ENCODE data around the gene NTSR1.

The NTSR1 gene

GRCh38 chr20:62745279-62745951 is 36.8 kb downstream of the NTSR1 start:
- no peak for DNase-seq (ENCODE audit: low read depth)
- no peak overlapping the region for H3K4me3 ChIP-seq (ENCODE audit: low read depth, low read length)

GRCh38 chr20:62745952-62746288 is 37.3 kb downstream of the NTSR1 start:
- no peak for DNase-seq (ENCODE audit: low read depth)
- no peak overlapping the region for H3K4me3 ChIP-seq (ENCODE audit: low read depth, low read length)

- H3K4me3 ChIP-seq (ENCODE audit: low read depth, low read length) = no peak overlapping the region
- no peak for DNase-seq (ENCODE audit: low read depth)
These were observed 39.7 kb downstream of the NTSR1 start for GRCh38 chr20:62748311-62748710.

GRCh38 chr20:62749851-62750445 is 41.3 kb downstream of the NTSR1 start:
- H3K4me3 ChIP-seq (ENCODE audit: low read depth, low read length) = no peak overlapping the region
- no peak for DNase-seq (ENCODE audit: low read depth)

- no peak for DNase-seq (ENCODE audit: low read depth)
- no peak overlapping the region for H3K4me3 ChIP-seq (ENCODE audit: low read depth, low read length)
These were observed 43.0 kb downstream of the NTSR1 start for GRCh38 chr20:62751551-62752150.

GRCh38 chr20:62752181-62752670 is 43.6 kb downstream of the NTSR1 start:
- DNase-seq (ENCODE audit: low read depth) = no peak
- H3K4me3 ChIP-seq (ENCODE audit: low read depth, low read length) = no peak overlapping the region

- DNase-seq (ENCODE audit: low read depth) = no peak
- H3K4me3 ChIP-seq (ENCODE audit: low read depth, low read length) = no peak overlapping the region
These were observed 44.2 kb downstream of the NTSR1 start for GRCh38 chr20:62752671-62753501.

GRCh38 chr20:62753626-62754025 is 45.0 kb downstream of the NTSR1 start:
- no peak overlapping the region for H3K4me3 ChIP-seq (ENCODE audit: low read depth, low read length)
- no peak for DNase-seq (ENCODE audit: low read depth)

- no peak overlapping the region for H3K4me3 ChIP-seq (ENCODE audit: low read depth, low read length)
These were observed 45.7 kb downstream of the NTSR1 start for GRCh38 chr20:62754122-62754990.

GRCh38 chr20:62754991-62755356 is 46.3 kb downstream of the NTSR1 start:
- H3K4me3 ChIP-seq (ENCODE audit: low read depth, low read length) = no peak overlapping the region
- no peak for DNase-seq (ENCODE audit: low read depth)

More at GRCh38 chr20:62754122-62754990, 45.7 kb downstream of the NTSR1 start:
- DNase-seq (ENCODE audit: low read depth) = no peak

- H3K4me3 ChIP-seq (ENCODE audit: low read depth, low read length) = no peak overlapping the region
- DNase-seq (ENCODE audit: low read depth) = no peak
These were observed 47.4 kb downstream of the NTSR1 start for GRCh38 chr20:62755817-62756724.

- DNase-seq (ENCODE audit: low read depth) = no peak
- H3K4me3 ChIP-seq (ENCODE audit: low read depth, low read length) = no peak overlapping the region
These were observed 49.7 kb downstream of the NTSR1 start for GRCh38 chr20:62758226-62758912.

- H3K4me3 ChIP-seq (ENCODE audit: low read depth, low read length) = no peak overlapping the region
- DNase-seq (ENCODE audit: low read depth) = no peak
These were observed 51.4 kb downstream of the NTSR1 start for GRCh38 chr20:62759981-62760431.

GRCh38 chr20:62760471-62760855 is 51.8 kb downstream of the NTSR1 start:
- DNase-seq (ENCODE audit: low read depth) = no peak
- H3K4me3 ChIP-seq (ENCODE audit: low read depth, low read length) = no peak overlapping the region

- no peak for DNase-seq (ENCODE audit: low read depth)
These were observed 52.5 kb downstream of the NTSR1 start for GRCh38 chr20:62760856-62761758.

GRCh38 chr20:62761759-62762131 is 53.1 kb downstream of the NTSR1 start:
- H3K4me3 ChIP-seq (ENCODE audit: low read depth, low read length) = no peak overlapping the region
- no peak for DNase-seq (ENCODE audit: low read depth)

More at GRCh38 chr20:62760856-62761758, 52.5 kb downstream of the NTSR1 start:
- H3K4me3 ChIP-seq (ENCODE audit: low read depth, low read length) = no peak overlapping the region

- DNase-seq (ENCODE audit: low read depth) = no peak
These were observed 53.7 kb downstream of the NTSR1 start for GRCh38 chr20:62762376-62762775.

More at GRCh38 chr20:62762376-62762775, 53.7 kb downstream of the NTSR1 start:
- H3K4me3 ChIP-seq (ENCODE audit: low read depth, low read length) = no peak overlapping the region

All from skeletal muscle cell (primary cell).